K562 (cell line): Measurements from ENCODE around the gene PPP4R4. TPM values are rescaled to one million over a fixed set of nuclear protein-coding genes. Genes with fewer than 3 reads are reported as not detected.

ENCODE experiments used
- ATAC-seq: fragments of 200-7000 bp; cut with Tn5 transposase; 3 replicates; pipeline ENCODE4 v1.9.1; 2020; ENCODE audit warnings: moderate library complexity
- BruUV-seq: library from RNA; stranded (reverse); fragments of 400-500 nt; replicated peaks from 2 replicates; lab custom pipeline; 2021; lab: Mats Ljungman, UMichigan
- CTCF ChIA-PET: fragments of 300-600 bp; formaldehyde crosslinking; extraction: SDS; loops from one replicate; lab custom pipeline; 2021; ENCODE audit warnings: low intra/inter-chr PET ratio; lab: Yijun Ruan, JAX
- POLR2A ChIA-PET: fragments of 300-600, 350-650 bp; sonication (Branson Sonifier 250); formaldehyde crosslinking; extraction: SDS; loops from one replicate; lab custom pipeline; 2021; ENCODE audit warnings: antibody characterized with exemption, inconsistent platforms; lab: Yijun Ruan, JAX
- DNase-seq, 4 experiments: peaks; one replicate each; pipeline versions ENCODE4 v3.0.0 to v3.0.0-alpha.2; 2011 to 2018; ENCODE audit warnings: low spot score in 3 of 4, mixed read lengths in 3 of 4; ENCODE audit errors: extremely low read depth in 1 of 4
- FAIRE-seq: peaks from 2 replicates; lab custom pipeline; 2011; peaks lifted over from hg19 to GRCh38; lab: Jason Lieb, UNC
- H2AFZ ChIP-seq: 2 replicates; pipeline ENCODE4 v1.6.0; 2011; ENCODE audit warnings: low read depth, low read length, control low read depth, inconsistent platforms
- H3K27ac ChIP-seq: fragments of 200-600 bp; 3 replicates; pipeline ENCODE4 v1.8.0; 2011; ENCODE audit warnings: low read depth, mild to moderate bottlenecking, control low read depth, inconsistent platforms, low read length, moderate library complexity, mixed read lengths; ENCODE audit errors: extremely low read depth
- H3K27me3 ChIP-seq, 2 experiments: fragments of 300-600 bp in 1 of 2; 2 replicates in 1 of 2; 3 replicates in 1 of 2; pipeline versions ENCODE4 v1.6.0 to v1.8.0; 2011; ENCODE audit warnings: inconsistent platforms in 2 of 2, low read length in 2 of 2, mild to moderate bottlenecking in 1 of 2, mixed read lengths in 1 of 2, moderate library complexity in 1 of 2; ENCODE audit not compliant: control insufficient read depth in 2 of 2, insufficient read depth in 2 of 2
- H3K36me3 ChIP-seq: fragments of 300-600 bp; 3 replicates; pipeline ENCODE4 v1.8.0; 2011; ENCODE audit warnings: mild to moderate bottlenecking, low read length, inconsistent platforms; ENCODE audit not compliant: control insufficient read depth, insufficient read depth
- H3K4me1 ChIP-seq, 2 experiments: fragments of 200-600 bp in 1 of 2; replicated peaks in 1 of 2; 2 replicates in 1 of 2; 3 replicates in 1 of 2; pipeline versions ENCODE4 v1.5.1 to v1.8.0; 2011; ENCODE audit warnings: inconsistent platforms in 2 of 2, low read length in 2 of 2, mild to moderate bottlenecking in 1 of 2, mixed read lengths in 1 of 2, moderate library complexity in 1 of 2; ENCODE audit not compliant: control insufficient read depth in 2 of 2, insufficient read depth in 2 of 2
- H3K4me2 ChIP-seq: 2 replicates; pipeline ENCODE4 v1.6.1; 2011; ENCODE audit warnings: low read length, control low read depth, inconsistent platforms, mixed read lengths; ENCODE audit not compliant: insufficient read depth
- H3K4me3 ChIP-seq: fragments of 200-600 bp; sonication (generic), shearing (Covaris generic); 2 replicates; pipeline ENCODE4 v1.5.1; 2016; ENCODE audit warnings: control low read depth, inconsistent platforms
- H3K79me2 ChIP-seq: fragments of 200-600 bp; 3 replicates; pipeline ENCODE4 v1.8.0; 2011; ENCODE audit warnings: low read length, inconsistent platforms; ENCODE audit not compliant: control insufficient read depth, insufficient read depth
- H3K9ac ChIP-seq, 2 experiments: 2 replicates each; pipeline versions ENCODE4 v1.6.0 to v1.6.1; 2011; ENCODE audit warnings: low read depth in 2 of 2, low read length in 2 of 2, control low read depth in 1 of 2, inconsistent platforms in 1 of 2, mild to moderate bottlenecking in 1 of 2, mixed read lengths in 1 of 2; ENCODE audit not compliant: insufficient read depth in 1 of 2
- H3K9me1 ChIP-seq: one replicate; pipeline ENCODE4 v1.6.0; 2011; ENCODE audit warnings: inconsistent platforms, mild to moderate bottlenecking, low read length, moderate library complexity; ENCODE audit not compliant: control insufficient read depth, insufficient read depth
- H3K9me3 ChIP-seq: replicated peaks from 2 replicates; pipeline ENCODE4 v1.5.1; 2011; ENCODE audit warnings: low read depth, low read length, inconsistent platforms; ENCODE audit not compliant: control insufficient read depth, insufficient read depth
- H4K20me1 ChIP-seq: replicated peaks from 2 replicates; pipeline ENCODE4 v1.6.1; 2011; ENCODE audit warnings: low read length, inconsistent platforms, mixed read lengths; ENCODE audit not compliant: control insufficient read depth, insufficient read depth
- DDX20 ChIP-seq: fragments of 450-650 bp; IDR thresholded peaks from 2 replicates; pipeline ENCODE4 v1.6.1; 2016; ENCODE audit warnings: missing genetic modification characterization, low read depth, mild to moderate bottlenecking, missing compliant biosample characterization, moderate library complexity
- FOXJ3 ChIP-seq: sonication (generic); formaldehyde crosslinking; IDR thresholded peaks from 2 replicates; pipeline ENCODE4 v1.4.0; 2020; ENCODE audit warnings: mild to moderate bottlenecking, missing genetic modification reagents
- GATAD2A ChIP-seq: fragments of 450-650 bp; IDR thresholded peaks from 2 replicates; pipeline ENCODE4 v1.6.1; 2017
- NCOA2 ChIP-seq, 2 experiments: fragments of 450-650 bp; IDR thresholded peaks; 2 replicates each; pipeline ENCODE4 v1.6.1; 2018; ENCODE audit warnings: mild to moderate bottlenecking in 2 of 2, moderate library complexity in 1 of 2; ENCODE audit not compliant: partially characterized antibody in 2 of 2
- PCBP2 ChIP-seq: fragments of 200-400 bp; formaldehyde crosslinking; IDR thresholded peaks from 2 replicates; pipeline ENCODE4 v1.6.1; 2018; ENCODE audit warnings: low read length, low read depth, mild to moderate bottlenecking, moderate library complexity; ENCODE audit not compliant: poor library complexity, severe bottlenecking
- SRSF9 ChIP-seq: fragments of 200-400 bp; formaldehyde crosslinking; IDR thresholded peaks from 2 replicates; pipeline ENCODE4 v1.6.1; 2017; ENCODE audit warnings: low read depth, low read length, borderline replicate concordance
- ZNF24 ChIP-seq: fragments of 450-650 bp; IDR thresholded peaks from 2 replicates; pipeline ENCODE4 v1.6.1; 2016
- ZNF79 ChIP-seq: fragments of 250-450 bp; sonication (Bioruptor Pico); IDR thresholded peaks from 2 replicates; pipeline ENCODE4 v1.4.0; 2020; ENCODE audit warnings: low read depth, mild to moderate bottlenecking, moderate library complexity
- WGBS: fragments of 100-300 bp; shearing (Covaris generic); methylation state at CpG from one replicate; pipeline ENCODE4 v1.1.6; 2016; ENCODE audit warnings: low coverage, mixed read lengths; ENCODE audit not compliant: insufficient coverage; ENCODE audit errors: missing lambda C conversion rate; 5-methylcytosine and 5-hydroxymethylcytosine counted together
- in situ Hi-C: fragments of 300-500 bp; cut with MboI; formaldehyde crosslinking; loops from 4 replicates; pipeline ENCODE4 v1.15.0; 2018; ENCODE audit warnings: inconsistent platforms, mixed read lengths
- intact Hi-C: fragments of 100-400 bp; cut with micrococcal nuclease; formaldehyde crosslinking; loops from 2 replicates; pipeline ENCODE4 v1.14.2; 2022
- polyA plus RNA-seq, 8 experiments: library from polyadenylated mRNA; depleted of rRNA in 4 of 8; stranded (reverse) in 5 of 8; unstranded in 3 of 8; fragments of >200 nt; fragmentation: Nextera tagmentation in 2 of 8; fragmentation: Illumina TruSeq in 1 of 8; extraction: Ambion mirVana in 2 of 8; extraction: Trizol in 1 of 8; gene quantifications; 2 replicates each; pipeline versions ENCODE4 v1.2.1 to v1.2.3, GENCODE V29; 2011 to 2014; ENCODE audit warnings: inconsistent platforms in 1 of 8, missing spikeins in 1 of 8
- total RNA-seq, 7 experiments: library from RNA; depleted of rRNA in 6 of 7; stranded (reverse); fragments of >200 nt in 6 of 7; fragmentation: Illumina TruSeq in 2 of 7; extraction: Trizol in 2 of 7; gene quantifications; 2 replicates each; pipeline versions ENCODE4 v1.2.1 to v1.2.3, GENCODE V29; 2011 to 2021; ENCODE audit warnings: low replicate concordance in 1 of 7
- TF ChIP-seq, protein P1 (sequence below), 3 experiments: fragments of 200-800 bp in 1 of 3; fragments of 250-450 bp in 1 of 3; fragments of 450-650 bp in 1 of 3; sonication (Bioruptor Pico) in 1 of 3; sonication (Bioruptor generic) in 1 of 3; formaldehyde crosslinking in 1 of 3; IDR thresholded peaks; 2 replicates each; pipeline versions ENCODE4 v1.6.1 to v1.8.0; 2016 to 2022; ENCODE audit warnings: mild to moderate bottlenecking in 2 of 3, missing genetic modification characterization in 2 of 3, missing compliant biosample characterization in 1 of 3, moderate library complexity in 1 of 3
- TF ChIP-seq, protein P2 (sequence below): fragments of 450-650 bp; IDR thresholded peaks from 2 replicates; pipeline ENCODE4 v1.6.1; 2016; ENCODE audit warnings: low read depth, mild to moderate bottlenecking, moderate library complexity
- TF ChIP-seq, protein P3 (sequence below), 3 experiments: IDR thresholded peaks in 2 of 3; conservative IDR thresholded peaks in 1 of 3; 2 replicates each; pipeline ENCODE4 v1.5.1; 2011 to 2012; ENCODE audit warnings: low read length in 3 of 3, mild to moderate bottlenecking in 3 of 3, control low read depth in 2 of 3, improper control_type of control experiment in 1 of 3, inconsistent platforms in 1 of 3, low read depth in 1 of 3, mixed read lengths in 1 of 3, moderate library complexity in 1 of 3; ENCODE audit not compliant: insufficient read depth in 2 of 3

The PPP4R4 gene
- total and polyA plus RNA-seq, 9 of the 15 experiments (the other 6 are each of a cell fraction or from before 2014, with no cell fraction given), result 0.11 to 0.26 TPM; not detected in 7

DNA sequence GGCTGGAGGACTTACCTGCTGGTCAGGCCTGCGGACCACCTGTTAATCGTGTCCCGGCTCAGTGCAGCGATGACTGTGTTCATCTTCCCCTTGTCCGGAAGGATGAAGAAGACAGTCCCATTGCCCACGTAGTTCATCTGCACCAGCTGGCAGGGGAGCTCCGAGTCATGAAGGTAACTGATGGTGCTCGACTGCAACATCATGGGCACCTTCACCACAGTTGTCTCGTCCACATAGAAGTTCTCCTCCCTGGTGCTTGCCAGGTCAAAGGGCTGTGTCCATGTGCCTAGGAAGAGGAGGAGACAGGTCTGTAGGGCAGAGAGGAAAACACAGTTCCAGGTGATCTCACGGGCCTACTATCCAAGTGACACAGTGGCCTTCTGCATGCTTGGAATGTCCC lies 135.6 kb downstream of the PPP4R4 start (continued):
- TF ChIP-seq, protein P1, sequence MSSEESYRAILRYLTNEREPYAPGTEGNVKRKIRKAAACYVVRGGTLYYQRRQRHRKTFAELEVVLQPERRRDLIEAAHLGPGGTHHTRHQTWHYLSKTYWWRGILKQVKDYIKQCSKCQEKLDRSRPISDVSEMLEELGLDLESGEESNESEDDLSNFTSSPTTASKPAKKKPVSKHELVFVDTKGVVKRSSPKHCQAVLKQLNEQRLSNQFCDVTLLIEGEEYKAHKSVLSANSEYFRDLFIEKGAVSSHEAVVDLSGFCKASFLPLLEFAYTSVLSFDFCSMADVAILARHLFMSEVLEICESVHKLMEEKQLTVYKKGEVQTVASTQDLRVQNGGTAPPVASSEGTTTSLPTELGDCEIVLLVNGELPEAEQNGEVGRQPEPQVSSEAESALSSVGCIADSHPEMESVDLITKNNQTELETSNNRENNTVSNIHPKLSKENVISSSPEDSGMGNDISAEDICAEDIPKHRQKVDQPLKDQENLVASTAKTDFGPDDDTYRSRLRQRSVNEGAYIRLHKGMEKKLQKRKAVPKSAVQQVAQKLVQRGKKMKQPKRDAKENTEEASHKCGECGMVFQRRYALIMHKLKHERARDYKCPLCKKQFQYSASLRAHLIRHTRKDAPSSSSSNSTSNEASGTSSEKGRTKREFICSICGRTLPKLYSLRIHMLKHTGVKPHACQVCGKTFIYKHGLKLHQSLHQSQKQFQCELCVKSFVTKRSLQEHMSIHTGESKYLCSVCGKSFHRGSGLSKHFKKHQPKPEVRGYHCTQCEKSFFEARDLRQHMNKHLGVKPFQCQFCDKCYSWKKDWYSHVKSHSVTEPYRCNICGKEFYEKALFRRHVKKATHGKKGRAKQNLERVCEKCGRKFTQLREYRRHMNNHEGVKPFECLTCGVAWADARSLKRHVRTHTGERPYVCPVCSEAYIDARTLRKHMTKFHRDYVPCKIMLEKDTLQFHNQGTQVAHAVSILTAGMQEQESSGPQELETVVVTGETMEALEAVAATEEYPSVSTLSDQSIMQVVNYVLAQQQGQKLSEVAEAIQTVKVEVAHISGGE (CRISPR knock-in tag; IDR thresholded peaks at IDR 0.05), result no peak
- TF ChIP-seq NCOA2 (IDR thresholded peaks at IDR 0.05; ENCODE audit: partially characterized antibody in 2 of 2), result no peak

DNA sequence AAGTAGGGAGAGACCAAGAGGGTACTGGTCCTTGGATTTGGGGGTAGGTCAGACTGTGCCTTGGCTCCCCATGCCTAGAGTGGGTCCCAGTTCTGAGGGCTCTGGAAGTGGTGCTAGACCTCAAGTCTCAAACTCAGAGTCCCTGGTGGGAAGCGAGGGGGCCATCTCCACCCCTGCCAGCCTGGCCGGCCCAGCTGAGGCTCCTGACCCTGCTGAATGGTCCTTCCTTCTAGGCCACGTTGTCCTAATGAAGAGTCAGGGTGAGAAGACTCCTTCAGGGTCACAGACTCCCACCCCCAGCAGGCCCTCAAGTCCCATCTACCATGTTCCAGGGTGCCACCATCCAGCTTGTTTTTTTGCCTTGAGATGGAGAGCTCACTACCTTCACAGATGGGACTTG lies 136.1 kb downstream of the PPP4R4 start:
- Histone ChIP-seq H3K4me1 (no peaks in the 10 kb centered on the region), H3K27me3 (no peaks in the 10 kb centered on the region; a peak in 1 of 5 replicates), H3K9me1 (no peaks in the 10 kb centered on the region), H3K27ac (no peak overlapping the region), H3K36me3 (no peaks in the 10 kb centered on the region), H3K9ac (no peak overlapping the region), H3K4me2 (no peak overlapping the region), H3K79me2 (no peaks in the 10 kb centered on the region), H3K4me3 (no peak overlapping the region), H3K9me3 (no peaks in the 10 kb centered on the region), H2AFZ (no peak overlapping the region), H4K20me1 (no peaks in the 10 kb centered on the region)
- no peak for TF ChIP-seq ZNF24
- TF ChIP-seq ZNF79 (CRISPR knock-in tag), result no peak
- TF ChIP-seq PCBP2, result no peak
- TF ChIP-seq, protein P2, sequence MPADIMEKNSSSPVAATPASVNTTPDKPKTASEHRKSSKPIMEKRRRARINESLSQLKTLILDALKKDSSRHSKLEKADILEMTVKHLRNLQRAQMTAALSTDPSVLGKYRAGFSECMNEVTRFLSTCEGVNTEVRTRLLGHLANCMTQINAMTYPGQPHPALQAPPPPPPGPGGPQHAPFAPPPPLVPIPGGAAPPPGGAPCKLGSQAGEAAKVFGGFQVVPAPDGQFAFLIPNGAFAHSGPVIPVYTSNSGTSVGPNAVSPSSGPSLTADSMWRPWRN, result no peak
- TF ChIP-seq DDX20 (tag), result no peak
- no peak for TF ChIP-seq GATAD2A
- no peak for TF ChIP-seq FOXJ3 (CRISPR knock-in tag)
- TF ChIP-seq, protein P3, sequence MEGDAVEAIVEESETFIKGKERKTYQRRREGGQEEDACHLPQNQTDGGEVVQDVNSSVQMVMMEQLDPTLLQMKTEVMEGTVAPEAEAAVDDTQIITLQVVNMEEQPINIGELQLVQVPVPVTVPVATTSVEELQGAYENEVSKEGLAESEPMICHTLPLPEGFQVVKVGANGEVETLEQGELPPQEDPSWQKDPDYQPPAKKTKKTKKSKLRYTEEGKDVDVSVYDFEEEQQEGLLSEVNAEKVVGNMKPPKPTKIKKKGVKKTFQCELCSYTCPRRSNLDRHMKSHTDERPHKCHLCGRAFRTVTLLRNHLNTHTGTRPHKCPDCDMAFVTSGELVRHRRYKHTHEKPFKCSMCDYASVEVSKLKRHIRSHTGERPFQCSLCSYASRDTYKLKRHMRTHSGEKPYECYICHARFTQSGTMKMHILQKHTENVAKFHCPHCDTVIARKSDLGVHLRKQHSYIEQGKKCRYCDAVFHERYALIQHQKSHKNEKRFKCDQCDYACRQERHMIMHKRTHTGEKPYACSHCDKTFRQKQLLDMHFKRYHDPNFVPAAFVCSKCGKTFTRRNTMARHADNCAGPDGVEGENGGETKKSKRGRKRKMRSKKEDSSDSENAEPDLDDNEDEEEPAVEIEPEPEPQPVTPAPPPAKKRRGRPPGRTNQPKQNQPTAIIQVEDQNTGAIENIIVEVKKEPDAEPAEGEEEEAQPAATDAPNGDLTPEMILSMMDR (IDR thresholded peaks at IDR 0.05 in 2 of 3, conservative IDR thresholded peaks at IDR 0.05 in 1 of 3; ENCODE audit: insufficient read depth in 2 of 3, low read depth in 1 of 3, low read length in 3 of 3), result no peak
- no peak for TF ChIP-seq SRSF9
- FAIRE-seq, result no peak
- ChIA-PET POLR2A (no interaction called here), CTCF (no interaction called here)
- BruUV-seq, result no TSS peak
- no peak for DNase-seq
- in situ Hi-C loops (no loop called here), intact Hi-C loops (no loop called here)
- ATAC-seq, result no peak
- WGBS, result 0% methylated on average over 3 of the region's 3 CpGs
